HepG2 (cell line): ENCODE measurements around the gene FAM156A. TPM values are rescaled to one million over a fixed set of nuclear protein-coding genes. Genes with fewer than 3 reads are reported as not detected.

Experiments used
- ATAC-seq: fragments of 200-7000 bp; cut with Tn5 transposase; 3 replicates; pipeline ENCODE4 v1.9.1; 2020; ENCODE audit warnings: mild to moderate bottlenecking, moderate library complexity
- BruUV-seq: library from RNA; stranded (reverse); fragments of 400-500 nt; replicated peaks from 2 replicates; lab custom pipeline; 2021; lab: Mats Ljungman, UMichigan
- CTCF ChIA-PET: fragments of 300-600 bp; formaldehyde crosslinking; extraction: SDS; loops from one replicate; lab custom pipeline; 2021; ENCODE audit warnings: low total read pairs, inconsistent platforms, low intra/inter-chr PET ratio; lab: Yijun Ruan, JAX
- POLR2A ChIA-PET: fragments of 350-600 bp; sonication (Branson Sonifier 250); formaldehyde crosslinking; loops from one replicate; lab custom pipeline; 2020; ENCODE audit warnings: antibody characterized with exemption, inconsistent platforms; lab: Yijun Ruan, JAX
- DNase-seq: peaks from one replicate; pipeline ENCODE4 v3.0.0-alpha.2; 2015; ENCODE audit warnings: low spot score
- FAIRE-seq: peaks from 3 replicates; lab custom pipeline; 2011; peaks lifted over from hg19 to GRCh38; lab: Jason Lieb, UNC
- H2AFZ ChIP-seq: one replicate; pipeline ENCODE4 v1.6.1; 2011; ENCODE audit warnings: low read length, inconsistent platforms
- H3K27ac ChIP-seq: fragments of 300-600 bp; 3 replicates; pipeline ENCODE4 v1.8.0; 2011; ENCODE audit warnings: mixed run types, mild to moderate bottlenecking, mixed read lengths, low read length, inconsistent platforms; ENCODE audit not compliant: insufficient read depth; ENCODE audit errors: extremely low read length
- H3K27me3 ChIP-seq, 2 experiments: fragments of 200-600 bp in 1 of 2; 2 replicates in 1 of 2; 3 replicates in 1 of 2; pipeline versions ENCODE4 v1.6.0 to v1.8.0; 2011; ENCODE audit warnings: low read length in 2 of 2, mild to moderate bottlenecking in 2 of 2, moderate library complexity in 2 of 2, inconsistent platforms in 1 of 2; ENCODE audit not compliant: insufficient read depth in 2 of 2, control insufficient read depth in 1 of 2
- H3K36me3 ChIP-seq, 2 experiments: fragments of 200-600 bp in 1 of 2; replicated peaks in 1 of 2; 2 replicates in 1 of 2; 3 replicates in 1 of 2; pipeline versions ENCODE4 v1.5.1 to v1.8.0; 2011; ENCODE audit warnings: low read length in 2 of 2, inconsistent platforms in 1 of 2; ENCODE audit not compliant: insufficient read depth in 2 of 2, control insufficient read depth in 1 of 2
- H3K4me1 ChIP-seq: 2 replicates; pipeline ENCODE4 v1.5.1; 2012; ENCODE audit warnings: low read length, inconsistent platforms; ENCODE audit not compliant: insufficient read depth
- H3K4me2 ChIP-seq: 2 replicates; pipeline ENCODE4 v1.6.0; 2011; ENCODE audit warnings: low read depth, low read length, inconsistent platforms
- H3K4me3 ChIP-seq, 3 experiments: fragments of 200-600 bp in 1 of 3; sonication (generic), shearing (Covaris generic) in 1 of 3; replicated peaks in 1 of 3; 2 replicates each; pipeline ENCODE4 v1.5.1; 2011 to 2016; ENCODE audit warnings: low read length in 3 of 3, inconsistent platforms in 2 of 3, low read depth in 2 of 3, mild to moderate bottlenecking in 2 of 3, control low read depth in 1 of 3, mixed read lengths in 1 of 3; ENCODE audit not compliant: insufficient read depth in 1 of 3
- H3K79me2 ChIP-seq: one replicate; pipeline ENCODE4 v1.6.1; 2011; ENCODE audit warnings: low read length, inconsistent platforms; ENCODE audit not compliant: insufficient read depth
- H3K9ac ChIP-seq: 2 replicates; pipeline ENCODE4 v1.6.0; 2011; ENCODE audit warnings: mild to moderate bottlenecking, low read depth, low read length, inconsistent platforms; ENCODE audit not compliant: insufficient read depth
- H3K9me3 ChIP-seq: 2 replicates; pipeline ENCODE4 v1.5.1; 2012; ENCODE audit warnings: mild to moderate bottlenecking, low read length
- H4K20me1 ChIP-seq: 2 replicates; pipeline ENCODE4 v1.6.0; 2011; ENCODE audit warnings: inconsistent platforms, mild to moderate bottlenecking, low read length, moderate library complexity; ENCODE audit not compliant: insufficient read depth
- CBX5 ChIP-seq: sonication (generic); formaldehyde crosslinking; IDR thresholded peaks from 2 replicates; pipeline ENCODE4 v1.4.0; 2020; ENCODE audit warnings: missing genetic modification reagents, borderline replicate concordance
- CREM ChIP-seq, 2 experiments: sonication (generic) in 1 of 2; formaldehyde crosslinking in 1 of 2; IDR thresholded peaks; 2 replicates each; pipeline versions ENCODE4 v1.4.0 to v1.6.1; 2016 to 2020; ENCODE audit warnings: antibody characterized with exemption in 1 of 2, mild to moderate bottlenecking in 1 of 2, missing genetic modification reagents in 1 of 2
- PLRG1 ChIP-seq: fragments of 450-650 bp; conservative IDR thresholded peaks from 2 replicates; pipeline ENCODE4 v1.6.1; 2016
- PRMT3 ChIP-seq: sonication (generic); formaldehyde crosslinking; IDR thresholded peaks from 2 replicates; pipeline ENCODE4 v1.8.1; 2022; ENCODE audit warnings: low read depth, mild to moderate bottlenecking, moderate library complexity, missing genetic modification reagents, borderline replicate concordance
- REPIN1 ChIP-seq: sonication (generic); formaldehyde crosslinking; IDR thresholded peaks from 2 replicates; pipeline ENCODE4 v1.8.0; 2022; ENCODE audit warnings: missing genetic modification reagents, low read depth, mild to moderate bottlenecking, borderline replicate concordance
- RFX3 ChIP-seq: IDR thresholded peaks from 2 replicates; pipeline ENCODE4 v1.6.1; 2016; ENCODE audit warnings: missing biosample characterization, missing genetic modification reagents
- SMARCC2 ChIP-seq: fragments of 450-650 bp; IDR thresholded peaks from 2 replicates; pipeline ENCODE4 v1.6.1; 2017; ENCODE audit warnings: antibody characterized with exemption, mild to moderate bottlenecking
- XRCC5 ChIP-seq: fragments of 200-400 bp; formaldehyde crosslinking; optimal IDR thresholded peaks from 2 replicates; pipeline ENCODE3; 2017; ENCODE audit warnings: mild to moderate bottlenecking, low read length
- ZKSCAN5 ChIP-seq: sonication (generic); formaldehyde crosslinking; IDR thresholded peaks from 2 replicates; pipeline ENCODE4 v1.5.1; 2020; ENCODE audit warnings: mild to moderate bottlenecking, missing genetic modification reagents
- ZNF10 ChIP-seq: sonication (generic); formaldehyde crosslinking; IDR thresholded peaks from 2 replicates; pipeline ENCODE4 v1.4.0; 2020; ENCODE audit warnings: mild to moderate bottlenecking, low read depth, missing genetic modification reagents, borderline replicate concordance
- ZNF383 ChIP-seq: sonication (generic); formaldehyde crosslinking; IDR thresholded peaks from 2 replicates; pipeline ENCODE4 v1.4.0; 2020; ENCODE audit warnings: missing genetic modification reagents, mild to moderate bottlenecking, borderline replicate concordance
- ZNF713 ChIP-seq: sonication (generic); formaldehyde crosslinking; IDR thresholded peaks from 2 replicates; pipeline ENCODE4 v1.4.0; 2020; ENCODE audit warnings: mild to moderate bottlenecking, missing genetic modification reagents
- WGBS: methylation state at CpG from one replicate; pipeline ENCODE4 v1.1.6; 2017; ENCODE audit warnings: low lambda C conversion rate; 5-methylcytosine and 5-hydroxymethylcytosine counted together
- in situ Hi-C: cut with HindIII; loops from 2 replicates; pipeline ENCODE4 v1.10.0; 2017; ENCODE audit warnings: low pct_unique_long_range_greater_than_20kb; ENCODE audit not compliant: extremely low pct_ligation_motif_present
- intact Hi-C: fragments of 100-400 bp; cut with micrococcal nuclease; formaldehyde crosslinking; loops from one replicate; pipeline ENCODE4 v1.10.0; 2022; ENCODE audit not compliant: unreplicated experiment
- polyA plus RNA-seq, 8 experiments: library from polyadenylated mRNA; depleted of rRNA in 3 of 8; stranded (reverse) in 7 of 8; unstranded in 1 of 8; fragments of >200 nt; fragmentation: Illumina TruSeq in 4 of 8; extraction: Trizol in 4 of 8; gene quantifications; 2 replicates each; pipeline versions ENCODE4 v1.2.1 to v1.2.3, GENCODE V29; 2011 to 2016; ENCODE audit warnings: low read depth in 4 of 8, missing spikeins in 1 of 8, mixed read lengths in 1 of 8; ENCODE audit not compliant: insufficient read depth in 1 of 8
- total RNA-seq, 5 experiments: library from RNA; depleted of rRNA; stranded (reverse); fragments of >200 nt; fragmentation: Illumina TruSeq; extraction: Trizol; gene quantifications; 2 replicates each; pipeline ENCODE4 v1.2.3, GENCODE V29; 2016; ENCODE audit warnings: low read depth in 1 of 5
- TF ChIP-seq, protein P1 (sequence below): sonication (generic); formaldehyde crosslinking; conservative IDR thresholded peaks from 2 replicates; pipeline ENCODE4 v1.5.0; 2020; ENCODE audit warnings: missing genetic modification reagents
- TF ChIP-seq, protein P2 (sequence below): sonication (generic); formaldehyde crosslinking; IDR thresholded peaks from 2 replicates; pipeline ENCODE4 v1.8.0; 2022; ENCODE audit warnings: mild to moderate bottlenecking, missing genetic modification reagents; ENCODE audit not compliant: insufficient replicate concordance
- TF ChIP-seq, protein P3 (sequence below): sonication (generic); formaldehyde crosslinking; IDR thresholded peaks from 2 replicates; pipeline ENCODE4 v1.4.0; 2020; ENCODE audit warnings: mild to moderate bottlenecking, missing genetic modification reagents
- TF ChIP-seq, protein P4 (sequence below): sonication (generic); formaldehyde crosslinking; IDR thresholded peaks from 2 replicates; pipeline ENCODE4 v1.5.1; 2020; ENCODE audit warnings: missing genetic modification reagents, mild to moderate bottlenecking, borderline replicate concordance
- TF ChIP-seq, protein P5 (sequence below): sonication (generic); formaldehyde crosslinking; IDR thresholded peaks from 2 replicates; pipeline ENCODE4 v1.5.0; 2020; ENCODE audit warnings: mild to moderate bottlenecking, missing genetic modification reagents, moderate library complexity

The FAM156A gene
- total and polyA plus RNA-seq, 2 of the 13 experiments (the other 11 are each of a cell fraction or from before 2014, with no cell fraction given), result 15.4 to 53.8 TPM

DNA sequence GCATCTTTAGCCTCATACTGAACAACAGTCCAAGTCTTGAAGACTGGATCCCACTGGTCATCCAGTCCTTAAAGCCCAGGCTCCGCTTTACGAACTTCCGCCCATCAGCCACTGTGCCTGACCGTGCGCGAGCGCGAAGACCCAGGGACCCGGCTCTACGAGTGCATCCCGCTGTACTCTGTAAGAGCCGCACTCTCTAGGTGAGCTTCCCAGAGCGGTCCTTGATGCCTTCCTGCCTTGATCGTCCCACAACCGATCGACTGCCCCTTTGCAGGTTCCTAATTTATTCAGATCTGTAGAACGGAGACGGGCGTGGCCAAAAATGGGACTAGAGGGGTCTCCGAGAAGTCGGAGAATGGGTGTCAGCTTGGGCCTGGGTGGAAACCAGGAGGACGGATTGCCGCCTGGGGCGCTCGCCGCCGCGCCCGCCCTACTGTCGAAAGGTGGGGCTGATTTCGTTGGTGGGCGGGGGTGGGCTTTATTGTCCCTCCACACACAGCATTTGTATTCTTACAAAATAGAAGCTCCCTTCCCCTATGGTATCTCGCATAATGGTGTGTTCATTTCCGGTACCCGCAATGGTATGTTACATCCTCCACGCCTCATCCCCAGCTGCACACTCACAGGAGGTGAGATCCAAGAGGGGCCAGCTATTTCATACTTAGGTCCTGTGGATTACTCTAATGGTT, 42.3 kb upstream of the FAM156A start:
- intact Hi-C loops, result no loop called here
- no peak overlapping the region for H3K9ac ChIP-seq
- in situ Hi-C loops, result no loop called here
- H3K4me3 ChIP-seq, result no peak overlapping the region
- ChIA-PET CTCF (no interaction called here), POLR2A (no interaction called here)
- no peaks in the 10 kb centered on the region for H3K9me3 ChIP-seq
- no peaks in the 10 kb centered on the region for H3K79me2 ChIP-seq
- no peak overlapping the region for H2AFZ ChIP-seq
- no peak overlapping the region for H3K4me2 ChIP-seq
- BruUV-seq, result no TSS peak
- 64% methylated on average over 20 of the region's 36 CpGs for whole genome bisulfite sequencing
- no peaks in the 10 kb centered on the region for H4K20me1 ChIP-seq
- no peaks in the 10 kb centered on the region for H3K36me3 ChIP-seq
- DNase-seq (no peak), ATAC-seq (no peak), FAIRE-seq (no peak)
- H3K27me3 ChIP-seq, result peaks cover 1 to 5% of the 10 kb centered on the region in 2 experiments; a peak in 1 of 5 replicates
- H3K27ac ChIP-seq, result no peak overlapping the region
- H3K4me1 ChIP-seq, result peaks cover 7% of the 10 kb centered on the region; the same call in 1 of the 2 replicates
- TF ChIP-seq CREM (IDR thresholded peaks at IDR 0.05), result no peak
- TF ChIP-seq CREM (CRISPR knock-in tag; IDR thresholded peaks at IDR 0.05), result no peak
- TF ChIP-seq, protein P1, sequence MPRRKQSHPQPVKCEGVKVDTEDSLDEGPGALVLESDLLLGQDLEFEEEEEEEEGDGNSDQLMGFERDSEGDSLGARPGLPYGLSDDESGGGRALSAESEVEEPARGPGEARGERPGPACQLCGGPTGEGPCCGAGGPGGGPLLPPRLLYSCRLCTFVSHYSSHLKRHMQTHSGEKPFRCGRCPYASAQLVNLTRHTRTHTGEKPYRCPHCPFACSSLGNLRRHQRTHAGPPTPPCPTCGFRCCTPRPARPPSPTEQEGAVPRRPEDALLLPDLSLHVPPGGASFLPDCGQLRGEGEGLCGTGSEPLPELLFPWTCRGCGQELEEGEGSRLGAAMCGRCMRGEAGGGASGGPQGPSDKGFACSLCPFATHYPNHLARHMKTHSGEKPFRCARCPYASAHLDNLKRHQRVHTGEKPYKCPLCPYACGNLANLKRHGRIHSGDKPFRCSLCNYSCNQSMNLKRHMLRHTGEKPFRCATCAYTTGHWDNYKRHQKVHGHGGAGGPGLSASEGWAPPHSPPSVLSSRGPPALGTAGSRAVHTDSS (CRISPR knock-in tag), result no peak
- TF ChIP-seq RFX3, result no peak
- TF ChIP-seq ZNF383 (CRISPR knock-in tag), result no peak
- TF ChIP-seq ZNF713 (CRISPR knock-in tag), result no peak
- TF ChIP-seq, protein P2, sequence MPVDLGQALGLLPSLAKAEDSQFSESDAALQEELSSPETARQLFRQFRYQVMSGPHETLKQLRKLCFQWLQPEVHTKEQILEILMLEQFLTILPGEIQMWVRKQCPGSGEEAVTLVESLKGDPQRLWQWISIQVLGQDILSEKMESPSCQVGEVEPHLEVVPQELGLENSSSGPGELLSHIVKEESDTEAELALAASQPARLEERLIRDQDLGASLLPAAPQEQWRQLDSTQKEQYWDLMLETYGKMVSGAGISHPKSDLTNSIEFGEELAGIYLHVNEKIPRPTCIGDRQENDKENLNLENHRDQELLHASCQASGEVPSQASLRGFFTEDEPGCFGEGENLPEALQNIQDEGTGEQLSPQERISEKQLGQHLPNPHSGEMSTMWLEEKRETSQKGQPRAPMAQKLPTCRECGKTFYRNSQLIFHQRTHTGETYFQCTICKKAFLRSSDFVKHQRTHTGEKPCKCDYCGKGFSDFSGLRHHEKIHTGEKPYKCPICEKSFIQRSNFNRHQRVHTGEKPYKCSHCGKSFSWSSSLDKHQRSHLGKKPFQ, result no peak
- TF ChIP-seq, protein P3, sequence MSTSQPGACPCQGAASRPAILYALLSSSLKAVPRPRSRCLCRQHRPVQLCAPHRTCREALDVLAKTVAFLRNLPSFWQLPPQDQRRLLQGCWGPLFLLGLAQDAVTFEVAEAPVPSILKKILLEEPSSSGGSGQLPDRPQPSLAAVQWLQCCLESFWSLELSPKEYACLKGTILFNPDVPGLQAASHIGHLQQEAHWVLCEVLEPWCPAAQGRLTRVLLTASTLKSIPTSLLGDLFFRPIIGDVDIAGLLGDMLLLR (CRISPR knock-in tag), result no peak
- TF ChIP-seq, protein P4, sequence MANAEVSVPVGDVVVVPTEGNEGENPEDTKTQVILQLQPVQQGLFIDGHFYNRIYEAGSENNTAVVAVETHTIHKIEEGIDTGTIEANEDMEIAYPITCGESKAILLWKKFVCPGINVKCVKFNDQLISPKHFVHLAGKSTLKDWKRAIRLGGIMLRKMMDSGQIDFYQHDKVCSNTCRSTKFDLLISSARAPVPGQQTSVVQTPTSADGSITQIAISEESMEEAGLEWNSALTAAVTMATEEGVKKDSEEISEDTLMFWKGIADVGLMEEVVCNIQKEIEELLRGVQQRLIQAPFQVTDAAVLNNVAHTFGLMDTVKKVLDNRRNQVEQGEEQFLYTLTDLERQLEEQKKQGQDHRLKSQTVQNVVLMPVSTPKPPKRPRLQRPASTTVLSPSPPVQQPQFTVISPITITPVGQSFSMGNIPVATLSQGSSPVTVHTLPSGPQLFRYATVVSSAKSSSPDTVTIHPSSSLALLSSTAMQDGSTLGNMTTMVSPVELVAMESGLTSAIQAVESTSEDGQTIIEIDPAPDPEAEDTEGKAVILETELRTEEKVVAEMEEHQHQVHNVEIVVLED, result no peak
- no peak for TF ChIP-seq ZKSCAN5
- no peak for TF ChIP-seq REPIN1 (CRISPR knock-in tag)
- TF ChIP-seq ZNF10 (CRISPR knock-in tag), result no peak
- TF ChIP-seq CBX5 (CRISPR knock-in tag), result no peak
- TF ChIP-seq SMARCC2, result no peak
- no peak for TF ChIP-seq XRCC5
- TF ChIP-seq, protein P5, sequence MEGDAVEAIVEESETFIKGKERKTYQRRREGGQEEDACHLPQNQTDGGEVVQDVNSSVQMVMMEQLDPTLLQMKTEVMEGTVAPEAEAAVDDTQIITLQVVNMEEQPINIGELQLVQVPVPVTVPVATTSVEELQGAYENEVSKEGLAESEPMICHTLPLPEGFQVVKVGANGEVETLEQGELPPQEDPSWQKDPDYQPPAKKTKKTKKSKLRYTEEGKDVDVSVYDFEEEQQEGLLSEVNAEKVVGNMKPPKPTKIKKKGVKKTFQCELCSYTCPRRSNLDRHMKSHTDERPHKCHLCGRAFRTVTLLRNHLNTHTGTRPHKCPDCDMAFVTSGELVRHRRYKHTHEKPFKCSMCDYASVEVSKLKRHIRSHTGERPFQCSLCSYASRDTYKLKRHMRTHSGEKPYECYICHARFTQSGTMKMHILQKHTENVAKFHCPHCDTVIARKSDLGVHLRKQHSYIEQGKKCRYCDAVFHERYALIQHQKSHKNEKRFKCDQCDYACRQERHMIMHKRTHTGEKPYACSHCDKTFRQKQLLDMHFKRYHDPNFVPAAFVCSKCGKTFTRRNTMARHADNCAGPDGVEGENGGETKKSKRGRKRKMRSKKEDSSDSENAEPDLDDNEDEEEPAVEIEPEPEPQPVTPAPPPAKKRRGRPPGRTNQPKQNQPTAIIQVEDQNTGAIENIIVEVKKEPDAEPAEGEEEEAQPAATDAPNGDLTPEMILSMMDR (CRISPR knock-in tag), result no peak
- TF ChIP-seq PLRG1, result no peak
- TF ChIP-seq PRMT3 (CRISPR knock-in tag), result no peak
